IPS DF 6.9 (cell line): ENCODE results near the gene NBL1.
A peak's percentile ranks its signal among the peaks of the same experiment; 100 is the strongest.

Source experiments
- DNase-seq: peaks from one replicate; pipeline ENCODE4 v3.0.0-alpha.2; 2013; ENCODE audit warnings: low read depth, low spot score
- H3K27ac ChIP-seq: one replicate; pipeline ENCODE4 v1.5.1; 2013; ENCODE audit warnings: low read length, control low read depth
- H3K27me3 ChIP-seq: 2 replicates; pipeline ENCODE4 v1.6.1; 2013; ENCODE audit warnings: mild to moderate bottlenecking, low read length; ENCODE audit not compliant: control insufficient read depth, insufficient read depth
- H3K36me3 ChIP-seq: 2 replicates; pipeline ENCODE4 v1.6.1; 2013; ENCODE audit warnings: low read length; ENCODE audit not compliant: control insufficient read depth, insufficient read depth
- H3K4me1 ChIP-seq: 2 replicates; pipeline ENCODE4 v1.6.1; 2013; ENCODE audit warnings: low read length; ENCODE audit not compliant: control insufficient read depth, insufficient read depth
- H3K4me3 ChIP-seq: 2 replicates; pipeline ENCODE4 v1.5.1; 2013; ENCODE audit warnings: mild to moderate bottlenecking, low read length
- H3K9me3 ChIP-seq: 2 replicates; pipeline ENCODE4 v1.6.1; 2013; ENCODE audit warnings: low read length, inconsistent platforms; ENCODE audit not compliant: control insufficient read depth, insufficient read depth
- WGBS: extraction: QIAGEN DNeasy Blood & Tissue Kit; methylation state at CpG from one replicate; pipeline ENCODE4 v1.1.7; 2013; ENCODE audit warnings: mixed read lengths, missing lambda C conversion rate; ENCODE audit not compliant: insufficient read length, insufficient coverage; 5-methylcytosine and 5-hydroxymethylcytosine counted together

Gene NBL1

DNA sequence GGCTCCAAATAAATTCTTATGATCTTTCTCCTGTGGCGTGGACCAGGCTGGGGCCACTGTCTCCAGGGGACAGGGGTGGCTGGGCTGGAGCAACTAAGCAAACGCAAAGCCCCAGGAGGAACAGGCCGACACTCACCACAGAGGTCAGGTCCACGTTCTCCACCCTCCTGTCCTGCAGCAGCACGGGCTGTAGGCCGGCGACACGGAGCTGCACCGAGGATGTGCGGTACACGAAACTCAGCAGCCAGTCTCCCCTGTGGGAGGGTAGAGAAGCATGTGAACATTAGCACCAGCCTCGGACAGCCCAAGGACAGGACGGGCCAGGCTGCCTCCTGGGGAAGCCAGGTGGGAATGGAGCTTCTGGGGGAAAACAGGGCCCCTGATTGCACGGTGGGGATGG lies 50.2 kb downstream of the NBL1 start:
- DNase-seq: no peak
- WGBS: no CpG with 5 or more reads among the region's 14 CpGs
- H3K4me3 ChIP-seq: no peak overlapping the region
- no peaks in the 10 kb centered on the region for H3K27me3 ChIP-seq
- H3K36me3 ChIP-seq: no peaks in the 10 kb centered on the region
- no peaks in the 10 kb centered on the region for H3K9me3 ChIP-seq
- no peaks in the 10 kb centered on the region for H3K4me1 ChIP-seq
- no peak overlapping the region for H3K27ac ChIP-seq

GRCh38 chr1:19695772-19696171 lies 51.7 kb downstream of the NBL1 start:
- no peaks in the 10 kb centered on the region for H3K27me3 ChIP-seq
- H3K27ac ChIP-seq: no peak overlapping the region
- no peak for DNase-seq
- H3K9me3 ChIP-seq: no peaks in the 10 kb centered on the region
- H3K4me1 ChIP-seq: no peaks in the 10 kb centered on the region
- WGBS: no CpG with 5 or more reads among the region's 7 CpGs
- H3K4me3 ChIP-seq: no peak overlapping the region
- no peaks in the 10 kb centered on the region for H3K36me3 ChIP-seq

GRCh38 chr1:19696820-19697219 lies 52.7 kb downstream of the NBL1 start:
- Histone ChIP-seq H3K36me3 (no peaks in the 10 kb centered on the region), H3K27me3 (no peaks in the 10 kb centered on the region), H3K9me3 (no peaks in the 10 kb centered on the region), H3K4me3 (no peak overlapping the region), H3K27ac (no peak overlapping the region), H3K4me1 (no peaks in the 10 kb centered on the region)
- no CpG with 5 or more reads among the region's 8 CpGs for WGBS
- no peak for DNase-seq

DNA sequence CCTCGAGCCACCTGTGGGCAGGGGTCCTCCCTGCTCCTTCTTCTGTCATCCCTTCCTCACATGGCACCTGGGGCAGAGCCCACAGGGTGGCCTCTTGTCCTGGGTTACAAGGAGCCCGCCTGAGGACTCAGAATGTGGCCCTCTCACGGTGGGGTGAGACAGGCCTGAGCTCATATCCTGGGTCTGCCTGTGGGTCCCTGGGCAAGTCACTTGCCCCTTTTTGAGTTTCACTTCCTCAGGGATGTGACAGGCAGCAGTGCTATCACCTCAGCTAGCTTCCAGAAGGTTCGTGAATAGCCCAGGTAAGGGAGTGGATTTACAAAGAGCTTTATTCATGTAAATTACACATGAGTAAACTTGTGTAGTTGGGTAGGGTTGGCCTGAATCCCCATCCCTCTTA lies 54.1 kb downstream of the NBL1 start:
- Histone ChIP-seq H3K36me3 (no peaks in the 10 kb centered on the region), H3K4me1 (no peaks in the 10 kb centered on the region), H3K4me3 (no peak overlapping the region), H3K27me3 (no peaks in the 10 kb centered on the region), H3K9me3 (no peaks in the 10 kb centered on the region), H3K27ac (no peak overlapping the region)
- no peak for DNase-seq
- no CpG with 5 or more reads among the region's 4 CpGs for WGBS

GRCh38 chr1:19700079-19700777 lies 56.1 kb downstream of the NBL1 start:
- DNase-seq: no peak
- WGBS: no CpG with 5 or more reads among the region's 14 CpGs
- Histone ChIP-seq H3K4me3 (no peak overlapping the region), H3K9me3 (no peaks in the 10 kb centered on the region), H3K36me3 (no peaks in the 10 kb centered on the region), H3K27ac (no peak overlapping the region), H3K4me1 (no peaks in the 10 kb centered on the region), H3K27me3 (no peaks in the 10 kb centered on the region)

DNA sequence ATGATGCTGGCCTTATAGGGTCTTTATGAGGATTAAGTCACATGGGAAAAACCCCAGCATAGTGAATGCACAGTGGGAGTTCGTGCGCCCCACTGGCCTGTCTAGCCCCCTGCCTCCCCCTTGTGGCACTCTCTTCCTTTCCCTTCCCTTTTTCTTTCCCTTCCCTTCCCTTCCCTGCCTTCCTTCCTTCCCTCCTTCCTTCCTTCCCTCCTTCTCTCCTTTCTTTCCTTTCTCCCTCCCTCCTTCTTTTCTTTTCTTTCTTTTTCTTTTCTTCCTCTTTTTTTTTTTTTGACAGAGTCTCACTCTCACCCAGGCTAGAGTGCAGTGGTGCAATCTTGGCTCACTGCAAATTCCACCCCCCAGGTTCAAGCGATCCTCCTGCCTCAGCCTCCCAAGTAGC lies 59.2 kb downstream of the NBL1 start:
- H3K9me3 ChIP-seq: no peaks in the 10 kb centered on the region
- WGBS: no CpG with 5 or more reads among the region's 3 CpGs
- DNase-seq: no peak
- H3K27me3 ChIP-seq: no peaks in the 10 kb centered on the region
- H3K4me1 ChIP-seq: no peaks in the 10 kb centered on the region
- H3K4me3 ChIP-seq: no peak overlapping the region
- no peak overlapping the region for H3K27ac ChIP-seq
- no peaks in the 10 kb centered on the region for H3K36me3 ChIP-seq

GRCh38 chr1:19704247-19705113 lies 60.4 kb downstream of the NBL1 start:
- WGBS: no CpG with 5 or more reads among the region's 19 CpGs

GRCh38 chr1:19705464-19705863 lies 61.4 kb downstream of the NBL1 start:
- Histone ChIP-seq H3K27ac (no peak overlapping the region), H3K9me3 (no peaks in the 10 kb centered on the region), H3K36me3 (no peaks in the 10 kb centered on the region), H3K4me1 (no peaks in the 10 kb centered on the region), H3K27me3 (no peaks in the 10 kb centered on the region), H3K4me3 (no peak overlapping the region)
- DNase-seq: no peak
- WGBS: no CpG with 5 or more reads among the region's 4 CpGs

More at GRCh38 chr1:19704247-19705113, 60.4 kb downstream of the NBL1 start:
- Histone ChIP-seq H3K9me3 (no peaks in the 10 kb centered on the region), H3K4me3 (no peak overlapping the region), H3K4me1 (no peaks in the 10 kb centered on the region), H3K27ac (no peak overlapping the region), H3K27me3 (no peaks in the 10 kb centered on the region), H3K36me3 (no peaks in the 10 kb centered on the region)
- peak; percentile 72 for DNase-seq

DNA sequence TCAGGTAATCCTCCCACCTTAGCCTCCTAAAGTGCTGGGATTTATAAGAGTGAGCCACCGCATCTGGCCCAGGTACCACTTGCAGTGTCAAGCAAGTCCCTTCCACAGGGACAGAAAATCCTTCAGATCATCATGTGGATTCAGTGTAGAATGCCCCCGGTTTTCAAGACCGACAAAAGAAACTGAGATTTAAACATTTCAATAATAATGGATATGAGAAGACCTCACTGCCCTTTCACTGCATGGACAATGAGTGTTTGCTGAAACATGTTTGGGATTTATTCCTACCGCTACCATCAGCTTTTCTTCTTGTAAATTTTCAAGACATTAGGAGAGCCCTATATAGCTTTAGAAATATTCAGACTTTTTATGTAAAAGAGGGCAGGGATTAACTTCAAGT lies 62.0 kb downstream of the NBL1 start:
- WGBS: no CpG with 5 or more reads among the region's 4 CpGs
- Histone ChIP-seq H3K27me3 (no peaks in the 10 kb centered on the region), H3K4me1 (no peaks in the 10 kb centered on the region), H3K9me3 (no peaks in the 10 kb centered on the region), H3K36me3 (no peaks in the 10 kb centered on the region), H3K4me3 (no peak overlapping the region), H3K27ac (no peak overlapping the region)
- DNase-seq: no peak
